SK-N-SH treated with all-trans-retinoic acid at 6 μM for 48 hours (cell line): Measurements from ENCODE around the gene FBLN2.

Experiments used
- ATAC-seq: fragments of 200-7000 bp; cut with Tn5 transposase; 3 replicates; pipeline ENCODE4 v1.9.1; 2020; ENCODE audit warnings: mild to moderate bottlenecking, moderate library complexity
- ARNTL ChIP-seq: fragments of 450-650 bp; formaldehyde crosslinking; IDR thresholded peaks from 2 replicates; pipeline ENCODE4 v1.5.0; 2020; ENCODE audit warnings: low read depth, mild to moderate bottlenecking, moderate library complexity, borderline replicate concordance
- BACH2 ChIP-seq: fragments of 250-450 bp; sonication (Bioruptor Pico); IDR thresholded peaks from 2 replicates; pipeline ENCODE4 v1.9.0; 2021; ENCODE audit warnings: mild to moderate bottlenecking, borderline replicate concordance
- CREB5 ChIP-seq: fragments of 250-450 bp; sonication (Bioruptor Pico); IDR thresholded peaks from 2 replicates; pipeline ENCODE4 v1.5.1; 2020; ENCODE audit warnings: low read depth, mild to moderate bottlenecking, moderate library complexity
- CSDC2 ChIP-seq: fragments of 250-450 bp; sonication (Bioruptor Pico); IDR thresholded peaks from 2 replicates; pipeline ENCODE4 v1.5.0; 2020; ENCODE audit warnings: mild to moderate bottlenecking, moderate library complexity
- CSRNP3 ChIP-seq: fragments of 250-450 bp; sonication (Bioruptor Pico); IDR thresholded peaks from 2 replicates; pipeline ENCODE4 v1.5.1; 2021; ENCODE audit warnings: mild to moderate bottlenecking, moderate library complexity
- ESRRG ChIP-seq: fragments of 250-450 bp; sonication (Bioruptor Pico); IDR thresholded peaks from 2 replicates; pipeline ENCODE4 v1.6.1; 2021; ENCODE audit warnings: mild to moderate bottlenecking
- GLIS3 ChIP-seq: fragments of 250-450 bp; sonication (Bioruptor Pico); IDR thresholded peaks from 2 replicates; pipeline ENCODE4 v1.5.0; 2020; ENCODE audit warnings: mild to moderate bottlenecking, moderate library complexity
- ISL1 ChIP-seq: fragments of 250-450 bp; sonication (Bioruptor Pico); IDR thresholded peaks from 2 replicates; pipeline ENCODE4 v2.1.2; 2022; ENCODE audit warnings: mild to moderate bottlenecking, moderate library complexity
- OSR1 ChIP-seq: fragments of 250-450 bp; sonication (Bioruptor Pico); IDR thresholded peaks from 2 replicates; pipeline ENCODE4 v1.8.0; 2022; ENCODE audit warnings: moderate library complexity, mild to moderate bottlenecking, inconsistent platforms
- PATZ1 ChIP-seq: fragments of 250-450 bp; sonication (Bioruptor Pico); IDR thresholded peaks from 2 replicates; pipeline ENCODE4 v1.8.0; 2020; ENCODE audit warnings: mild to moderate bottlenecking, moderate library complexity, borderline replicate concordance
- RARB ChIP-seq: fragments of 250-450 bp; sonication (Bioruptor Pico); IDR thresholded peaks from 2 replicates; pipeline ENCODE4 v1.8.0; 2021; ENCODE audit warnings: mild to moderate bottlenecking, moderate library complexity
- SNAI2 ChIP-seq: fragments of 250-450 bp; sonication (Bioruptor Pico); IDR thresholded peaks from 2 replicates; pipeline ENCODE4 v1.5.0; 2020; ENCODE audit warnings: mild to moderate bottlenecking, moderate library complexity
- TCF4 ChIP-seq: fragments of 250-450 bp; sonication (Bioruptor Pico); IDR thresholded peaks from 2 replicates; pipeline ENCODE4 v1.8.0; 2021; ENCODE audit warnings: mild to moderate bottlenecking, moderate library complexity, borderline replicate concordance
- TOX ChIP-seq: fragments of 250-450 bp; sonication (Bioruptor Pico); IDR thresholded peaks from 2 replicates; pipeline ENCODE4 v1.8.0; 2021; ENCODE audit warnings: mild to moderate bottlenecking, moderate library complexity, borderline replicate concordance
- TSHZ2 ChIP-seq: fragments of 250-450 bp; sonication (Bioruptor Pico); IDR thresholded peaks from 2 replicates; pipeline ENCODE4 v1.5.0; 2020; ENCODE audit warnings: mild to moderate bottlenecking, moderate library complexity
- ZC3H10 ChIP-seq: fragments of 250-450 bp; sonication (Bioruptor Pico); IDR thresholded peaks from 2 replicates; pipeline ENCODE4 v1.5.1; 2021; ENCODE audit warnings: mild to moderate bottlenecking, moderate library complexity
- ZFP3 ChIP-seq: fragments of 250-450 bp; sonication (Bioruptor Pico); IDR thresholded peaks from 2 replicates; pipeline ENCODE4 v1.5.0; 2020; ENCODE audit warnings: mild to moderate bottlenecking, moderate library complexity
- ZFP30 ChIP-seq: fragments of 450-650 bp; formaldehyde crosslinking; IDR thresholded peaks from 2 replicates; pipeline ENCODE4 v1.5.0; 2022; ENCODE audit warnings: mild to moderate bottlenecking, moderate library complexity
- ZNF565 ChIP-seq: fragments of 450-650 bp; formaldehyde crosslinking; conservative IDR thresholded peaks from 2 replicates; pipeline ENCODE4 v1.5.0; 2020; ENCODE audit warnings: low read depth, mild to moderate bottlenecking, moderate library complexity
- ZNF70 ChIP-seq: fragments of 450-650 bp; formaldehyde crosslinking; IDR thresholded peaks from 2 replicates; pipeline ENCODE4 v1.5.0; 2020; ENCODE audit warnings: mild to moderate bottlenecking, moderate library complexity
- ZNF8 ChIP-seq: fragments of 450-650 bp; formaldehyde crosslinking; IDR thresholded peaks from 2 replicates; pipeline ENCODE4 v1.5.0; 2020; ENCODE audit warnings: mild to moderate bottlenecking, moderate library complexity
- TF ChIP-seq, protein P1 (sequence below): fragments of 250-450 bp; sonication (Bioruptor Pico); IDR thresholded peaks from 2 replicates; pipeline ENCODE4 v1.8.0; 2021; ENCODE audit warnings: low read depth, mild to moderate bottlenecking, moderate library complexity, borderline replicate concordance

FBLN2 gene

DNA sequence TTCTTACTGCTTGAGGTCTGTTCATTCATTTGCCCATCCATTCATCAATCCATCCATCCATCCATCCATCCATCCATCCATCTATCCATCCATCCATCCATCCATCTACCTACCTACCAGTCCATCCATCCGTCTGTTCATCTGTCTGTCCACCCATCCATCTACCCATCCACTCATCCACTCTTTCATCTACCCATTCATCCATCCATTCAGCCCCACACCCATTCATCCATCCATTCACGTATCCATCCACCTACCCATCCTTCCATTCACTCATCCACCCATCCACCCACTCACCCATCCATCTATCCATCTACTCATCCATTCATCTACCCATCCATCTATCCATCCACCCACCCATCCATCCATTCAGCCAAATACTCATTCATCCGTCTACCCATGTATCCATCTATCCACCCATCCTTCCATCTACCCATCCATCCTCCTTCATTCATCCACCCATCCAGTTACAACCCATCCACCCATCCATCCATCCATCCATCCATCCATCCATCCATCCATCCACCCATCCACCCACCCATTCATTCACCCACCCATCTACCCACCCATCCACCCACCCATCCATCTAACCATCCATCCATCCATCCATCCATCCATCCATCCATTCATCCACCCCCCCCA, 68.3 kb downstream of the FBLN2 start:
- TF ChIP-seq TOX (CRISPR knock-in tag) (no peak), SNAI2 (no peak), ZNF70 (no peak), ESRRG (CRISPR knock-in tag) (no peak), ISL1 (CRISPR knock-in tag) (no peak), ZNF565 (no peak), ZFP3 (no peak), ZC3H10 (CRISPR knock-in tag) (no peak), GLIS3 (CRISPR knock-in tag) (no peak), RARB (CRISPR knock-in tag) (no peak)
- no peak for ATAC-seq

DNA sequence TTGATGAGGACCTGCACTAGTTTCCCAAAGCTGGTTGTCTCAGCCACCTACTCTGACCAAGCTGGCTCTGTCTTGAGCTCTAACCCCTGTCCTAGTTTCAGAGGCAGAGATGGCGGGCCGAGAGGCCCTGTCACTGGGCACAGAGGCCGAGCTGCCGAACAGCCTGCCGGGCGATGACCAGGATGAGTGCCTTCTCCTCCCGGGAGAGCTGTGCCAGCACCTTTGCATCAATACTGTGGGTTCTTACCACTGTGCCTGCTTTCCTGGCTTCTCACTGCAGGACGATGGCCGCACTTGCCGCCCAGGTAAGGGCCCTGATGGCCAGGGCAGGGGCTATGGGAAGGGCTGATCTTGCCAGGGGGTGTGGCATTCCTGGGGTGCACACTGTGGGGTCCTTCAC, 69.1 kb downstream of the FBLN2 start:
- no peak for ATAC-seq
- TF ChIP-seq ZFP30 (CRISPR knock-in tag) (no peak), SNAI2 (no peak), TCF4 (CRISPR knock-in tag) (no peak), TSHZ2 (no peak), BACH2 (CRISPR knock-in tag) (no peak), OSR1 (no peak), RARB (CRISPR knock-in tag) (no peak), CREB5 (CRISPR knock-in tag) (no peak), ZNF565 (no peak), GLIS3 (CRISPR knock-in tag) (no peak), ARNTL (CRISPR knock-in tag) (no peak), ZC3H10 (CRISPR knock-in tag) (no peak), TOX (CRISPR knock-in tag) (no peak)
- TF ChIP-seq, protein P1, sequence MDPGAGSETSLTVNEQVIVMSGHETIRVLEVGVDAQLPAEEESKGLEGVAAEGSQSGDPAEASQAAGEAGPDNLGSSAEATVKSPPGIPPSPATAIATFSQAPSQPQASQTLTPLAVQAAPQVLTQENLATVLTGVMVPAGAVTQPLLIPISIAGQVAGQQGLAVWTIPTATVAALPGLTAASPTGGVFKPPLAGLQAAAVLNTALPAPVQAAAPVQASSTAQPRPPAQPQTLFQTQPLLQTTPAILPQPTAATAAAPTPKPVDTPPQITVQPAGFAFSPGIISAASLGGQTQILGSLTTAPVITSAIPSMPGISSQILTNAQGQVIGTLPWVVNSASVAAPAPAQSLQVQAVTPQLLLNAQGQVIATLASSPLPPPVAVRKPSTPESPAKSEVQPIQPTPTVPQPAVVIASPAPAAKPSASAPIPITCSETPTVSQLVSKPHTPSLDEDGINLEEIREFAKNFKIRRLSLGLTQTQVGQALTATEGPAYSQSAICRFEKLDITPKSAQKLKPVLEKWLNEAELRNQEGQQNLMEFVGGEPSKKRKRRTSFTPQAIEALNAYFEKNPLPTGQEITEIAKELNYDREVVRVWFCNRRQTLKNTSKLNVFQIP (CRISPR knock-in tag), result no peak

DNA sequence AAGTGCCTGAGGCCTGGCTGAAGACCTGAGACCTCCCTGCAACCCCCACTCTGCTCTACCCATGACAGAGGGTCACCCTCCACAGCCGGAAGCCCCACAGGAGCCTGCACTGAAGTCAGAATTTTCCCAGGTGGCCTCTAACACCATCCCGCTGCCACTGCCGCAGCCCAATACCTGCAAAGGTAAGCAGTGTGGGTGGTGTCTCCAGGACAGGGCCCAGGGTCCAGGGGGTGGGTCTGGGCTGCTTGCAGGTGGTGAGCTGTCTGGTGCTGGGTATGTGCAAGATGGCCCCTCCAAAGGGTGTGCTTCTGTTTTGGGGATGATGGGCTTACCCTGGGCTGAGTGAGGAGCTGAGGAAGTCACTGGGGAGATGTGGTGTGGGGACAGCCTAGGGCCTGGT, 69.9 kb downstream of the FBLN2 start:
- TF ChIP-seq BACH2 (CRISPR knock-in tag), result no peak
- no peak for ATAC-seq

DNA sequence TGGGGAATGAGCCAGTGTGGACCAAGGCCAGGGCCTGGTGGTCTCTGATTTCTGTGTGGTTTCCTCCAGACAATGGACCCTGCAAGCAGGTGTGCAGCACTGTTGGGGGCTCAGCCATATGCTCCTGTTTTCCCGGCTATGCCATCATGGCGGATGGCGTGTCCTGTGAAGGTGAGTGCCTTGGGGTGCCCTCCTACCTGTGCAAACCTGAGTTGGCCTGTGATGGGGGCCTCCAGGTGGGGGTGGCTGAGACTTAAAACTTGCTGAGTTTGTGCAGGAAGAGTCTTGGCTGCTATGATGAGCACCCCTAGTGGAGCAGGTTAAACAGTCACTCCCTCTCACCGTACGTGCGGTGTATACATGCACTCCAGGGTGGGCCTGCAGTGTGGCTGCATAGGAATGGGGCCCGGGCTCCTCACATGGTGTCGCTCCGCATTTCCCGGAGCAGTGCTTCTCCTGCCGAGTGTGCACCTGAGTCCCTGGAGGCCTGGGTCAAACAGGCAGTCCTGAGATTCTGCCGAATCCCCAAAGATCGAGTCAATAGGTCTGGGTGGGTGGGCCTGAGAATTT, 70.8 kb downstream of the FBLN2 start:
- no peak for TF ChIP-seq OSR1
- no peak for TF ChIP-seq ZNF8 (CRISPR knock-in tag)
- TF ChIP-seq CSDC2 (CRISPR knock-in tag), result no peak
- no peak for TF ChIP-seq CSRNP3 (CRISPR knock-in tag)
- TF ChIP-seq PATZ1 (CRISPR knock-in tag), result no peak
- TF ChIP-seq RARB (CRISPR knock-in tag), result no peak
- no peak for TF ChIP-seq GLIS3 (CRISPR knock-in tag)
- TF ChIP-seq TCF4 (CRISPR knock-in tag), result no peak
- no peak for TF ChIP-seq ZC3H10 (CRISPR knock-in tag)
- no peak for TF ChIP-seq ZNF565
- no peak for TF ChIP-seq ZNF70
- no peak for TF ChIP-seq SNAI2
- no peak for TF ChIP-seq ISL1 (CRISPR knock-in tag)
- TF ChIP-seq, protein P1 (CRISPR knock-in tag), result no peak
- TF ChIP-seq ZFP3, result no peak
- no peak for TF ChIP-seq ARNTL (CRISPR knock-in tag)
- TF ChIP-seq TOX (CRISPR knock-in tag), result no peak
- ATAC-seq, result no peak
